HepG2 (cell line): Measurements from ENCODE around the gene PLA2G2A. TPM values are rescaled to one million over a fixed set of nuclear protein-coding genes. Genes with fewer than 3 reads are reported as not detected.

Source experiments
- CBX1 ChIP-seq: IDR thresholded peaks from one replicate; pipeline ENCODE4 v1.6.1; 2016; ENCODE audit warnings: antibody characterized with exemption, low read depth
- CERS6 ChIP-seq: sonication (generic); formaldehyde crosslinking; IDR thresholded peaks from 2 replicates; pipeline ENCODE4 v1.5.0; 2020; ENCODE audit warnings: missing genetic modification reagents
- EEA1 ChIP-seq: sonication (generic); formaldehyde crosslinking; IDR thresholded peaks from 2 replicates; pipeline ENCODE4 v1.5.1; 2020; ENCODE audit warnings: mild to moderate bottlenecking, missing genetic modification reagents, borderline replicate concordance
- IKZF4 ChIP-seq: sonication (generic); formaldehyde crosslinking; IDR thresholded peaks from 2 replicates; pipeline ENCODE4 v1.5.1; 2020; ENCODE audit warnings: borderline replicate concordance, mild to moderate bottlenecking, low read depth, missing genetic modification reagents; ENCODE audit errors: not compliant biosample characterization
- KLF9 ChIP-seq: IDR thresholded peaks from 2 replicates; pipeline ENCODE4 v1.6.1; 2016; ENCODE audit warnings: low read depth
- RBAK ChIP-seq: sonication (generic); formaldehyde crosslinking; IDR thresholded peaks from 2 replicates; pipeline ENCODE4 v1.5.1; 2020; ENCODE audit warnings: mild to moderate bottlenecking, missing genetic modification reagents
- RBM22 ChIP-seq: fragments of 200-400 bp; formaldehyde crosslinking; optimal IDR thresholded peaks from 2 replicates; pipeline ENCODE3; 2017; ENCODE audit warnings: mild to moderate bottlenecking, low read length, moderate library complexity
- RCOR2 ChIP-seq: IDR thresholded peaks from 2 replicates; pipeline ENCODE4 v1.6.1; 2016; ENCODE audit warnings: missing biosample characterization, missing genetic modification reagents
- SMYD3 ChIP-seq: sonication (generic); formaldehyde crosslinking; IDR thresholded peaks from 2 replicates; pipeline ENCODE4 v1.8.1; 2023; ENCODE audit warnings: mild to moderate bottlenecking, missing genetic modification reagents
- TARDBP ChIP-seq: sonication (generic); formaldehyde crosslinking; IDR thresholded peaks from 2 replicates; pipeline ENCODE4 v1.8.0; 2022; ENCODE audit warnings: mild to moderate bottlenecking, missing genetic modification reagents
- TCF12 ChIP-seq, 2 experiments: fragments of 450-650 bp in 1 of 2; sonication (generic) in 1 of 2; formaldehyde crosslinking in 1 of 2; IDR thresholded peaks; 2 replicates each; pipeline versions ENCODE4 v1.6.1 to v1.8.0; 2017 to 2022; ENCODE audit warnings: antibody characterized with exemption in 1 of 2, mild to moderate bottlenecking in 1 of 2, missing genetic modification reagents in 1 of 2, moderate library complexity in 1 of 2
- TFAP4 ChIP-seq: sonication (generic); IDR thresholded peaks from 2 replicates; pipeline ENCODE4 v1.6.1; 2016; ENCODE audit warnings: low read depth, borderline replicate concordance
- TGIF2 ChIP-seq: IDR thresholded peaks from 2 replicates; pipeline ENCODE4 v1.6.1; 2016; ENCODE audit warnings: control low read depth, missing compliant biosample characterization
- TRIM22 ChIP-seq: fragments of 450-650 bp; IDR thresholded peaks from 2 replicates; pipeline ENCODE4 v1.6.1; 2017
- ZBTB44 ChIP-seq: sonication (generic); formaldehyde crosslinking; IDR thresholded peaks from 2 replicates; pipeline ENCODE4 v1.4.0; 2020; ENCODE audit warnings: missing genetic modification reagents
- ZMYM3 ChIP-seq: sonication (generic); formaldehyde crosslinking; IDR thresholded peaks from 2 replicates; pipeline ENCODE4 v1.5.1; 2020; ENCODE audit warnings: mild to moderate bottlenecking, missing genetic modification reagents
- ZNF20 ChIP-seq: sonication (generic); formaldehyde crosslinking; IDR thresholded peaks from 2 replicates; pipeline ENCODE4 v1.4.0; 2020; ENCODE audit warnings: mild to moderate bottlenecking, moderate library complexity, missing genetic modification reagents
- ZNF24 ChIP-seq: fragments of 450-650 bp; IDR thresholded peaks from 2 replicates; pipeline ENCODE4 v1.6.1; 2017; ENCODE audit warnings: antibody characterized with exemption, mild to moderate bottlenecking
- ZNF503 ChIP-seq: sonication (generic); formaldehyde crosslinking; IDR thresholded peaks from 2 replicates; pipeline ENCODE4 v1.4.0; 2020; ENCODE audit warnings: missing genetic modification reagents
- ZNF652 ChIP-seq: IDR thresholded peaks from 2 replicates; pipeline ENCODE4 v1.6.1; 2016; ENCODE audit warnings: low read depth, borderline replicate concordance
- ZNF703 ChIP-seq: sonication (generic); formaldehyde crosslinking; IDR thresholded peaks from 2 replicates; pipeline ENCODE4 v1.5.1; 2020; ENCODE audit warnings: missing genetic modification reagents, mild to moderate bottlenecking, moderate library complexity, borderline replicate concordance
- ZNF83 ChIP-seq: sonication (generic); formaldehyde crosslinking; IDR thresholded peaks from 2 replicates; pipeline ENCODE4 v1.4.0; 2020; ENCODE audit warnings: missing genetic modification reagents, mild to moderate bottlenecking, borderline replicate concordance
- ZNF839 ChIP-seq: sonication (generic); formaldehyde crosslinking; IDR thresholded peaks from 2 replicates; pipeline ENCODE4 v1.4.0; 2020; ENCODE audit warnings: missing genetic modification reagents, mild to moderate bottlenecking, borderline replicate concordance
- polyA plus RNA-seq, 8 experiments: library from polyadenylated mRNA; depleted of rRNA in 3 of 8; stranded (reverse) in 7 of 8; unstranded in 1 of 8; fragments of >200 nt; fragmentation: Illumina TruSeq in 4 of 8; extraction: Trizol in 4 of 8; gene quantifications; 2 replicates each; pipeline versions ENCODE4 v1.2.1 to v1.2.3, GENCODE V29; 2011 to 2016; ENCODE audit warnings: low read depth in 4 of 8, missing spikeins in 1 of 8, mixed read lengths in 1 of 8; ENCODE audit not compliant: insufficient read depth in 1 of 8
- total RNA-seq, 5 experiments: library from RNA; depleted of rRNA; stranded (reverse); fragments of >200 nt; fragmentation: Illumina TruSeq; extraction: Trizol; gene quantifications; 2 replicates each; pipeline ENCODE4 v1.2.3, GENCODE V29; 2016; ENCODE audit warnings: low read depth in 1 of 5

The PLA2G2A gene
- total and polyA plus RNA-seq, 2 of the 13 experiments (the other 11 are each of a cell fraction or from before 2014, with no cell fraction given) = 0.35 to 30.3 TPM

GRCh38 chr1:19987719-19988118 lies 8.3 kb upstream of the PLA2G2A start (continued):
- TF ChIP-seq ZBTB44 (no peak), TGIF2 (CRISPR knock-in tag) (0 out of 2 replicates have a peak, but pooled peaks have one; percentile 53), CBX1 (no peak), RBM22 (no peak), ZNF503 (CRISPR knock-in tag) (peak; percentile 89), TFAP4 (peak; percentile 62; the same call in 1 of the 2 replicates), RCOR2 (CRISPR knock-in tag) (peak; percentile 94), KLF9 (CRISPR knock-in tag) (no peak), ZNF24 (no peak), TRIM22 (no peak), CERS6 (CRISPR knock-in tag) (no peak), RBAK (no peak), TCF12 (IDR thresholded peaks at IDR 0.05) (no peak), TCF12 (CRISPR knock-in tag; IDR thresholded peaks at IDR 0.05) (no peak), ZNF839 (CRISPR knock-in tag) (no peak), IKZF4 (CRISPR knock-in tag) (no peak), SMYD3 (no peak), ZNF83 (CRISPR knock-in tag) (no peak), ZMYM3 (no peak), ZNF20 (no peak), EEA1 (CRISPR knock-in tag) (no peak), TARDBP (CRISPR knock-in tag) (peak; percentile 73; the same call in 1 of the 2 replicates), ZNF703 (CRISPR knock-in tag) (no peak), ZNF652 (no peak)
